OCI-LY1 (cell line): Measurements from ENCODE around the gene CCNB3.

Experiments
- H2AFZ ChIP-seq: fragments of 200-600 bp; sonication (generic), shearing (Covaris generic); 2 replicates; pipeline ENCODE4 v1.6.0; 2014; ENCODE audit warnings: antibody characterized with exemption, mild to moderate bottlenecking, low read length
- H3F3A ChIP-seq: fragments of 200-600 bp; sonication (generic), shearing (Covaris generic); 2 replicates; pipeline ENCODE4 v1.6.0; 2014; ENCODE audit warnings: mild to moderate bottlenecking, antibody characterized with exemption, low read length, moderate library complexity; ENCODE audit not compliant: insufficient read depth
- H3K27ac ChIP-seq: fragments of 200-600 bp; sonication (generic); 2 replicates; pipeline ENCODE4 v1.5.1; 2014; ENCODE audit warnings: low read length, mixed run types, mild to moderate bottlenecking, low read depth; ENCODE audit not compliant: poor library complexity, severe bottlenecking
- H3K27me3 ChIP-seq: fragments of 200-600 bp; sonication (generic); 2 replicates; pipeline ENCODE4 v1.6.0; 2014; ENCODE audit warnings: antibody characterized with exemption, mild to moderate bottlenecking, low read length, moderate library complexity; ENCODE audit not compliant: insufficient read depth
- H3K36me3 ChIP-seq: fragments of 200-600 bp; sonication (generic); 2 replicates; pipeline ENCODE4 v1.6.1; 2014; ENCODE audit warnings: mild to moderate bottlenecking, antibody characterized with exemption, low read length, moderate library complexity, mixed read lengths; ENCODE audit not compliant: insufficient read depth
- H3K4me1 ChIP-seq: fragments of 200-600 bp; sonication (generic); 2 replicates; pipeline ENCODE4 v1.5.1; 2014; ENCODE audit warnings: mild to moderate bottlenecking, low read length, moderate library complexity; ENCODE audit not compliant: insufficient read depth, severe bottlenecking
- H3K4me2 ChIP-seq: fragments of 200-600 bp; sonication (generic), shearing (Covaris generic); 2 replicates; pipeline ENCODE4 v1.6.1; 2014; ENCODE audit warnings: low read length
- H3K4me3 ChIP-seq: fragments of 200-600 bp; sonication (generic); 2 replicates; pipeline ENCODE4 v1.5.1; 2014; ENCODE audit warnings: low read length, low read depth, mild to moderate bottlenecking, mixed read lengths; ENCODE audit not compliant: poor library complexity, severe bottlenecking
- H3K79me2 ChIP-seq: fragments of 200-600 bp; shearing (Covaris generic); 2 replicates; pipeline ENCODE4 v1.6.1; 2016; ENCODE audit warnings: mixed run types, low read length, mixed read lengths; ENCODE audit not compliant: insufficient read depth
- H3K9ac ChIP-seq: fragments of 200-600 bp; sonication (generic), shearing (Covaris generic); 2 replicates; pipeline ENCODE4 v1.6.1; 2014; ENCODE audit warnings: mild to moderate bottlenecking, low read length, mixed read lengths
- H3K9me2 ChIP-seq: fragments of 200-600 bp; sonication (generic), shearing (Covaris generic); 2 replicates; pipeline ENCODE4 v1.6.1; 2014; ENCODE audit warnings: low read depth, mild to moderate bottlenecking, low read length, mixed read lengths
- H3K9me3 ChIP-seq: fragments of 200-600 bp; shearing (Covaris generic); 2 replicates; pipeline ENCODE4 v1.6.1; 2014; ENCODE audit warnings: low read length, mixed read lengths
- H4K20me1 ChIP-seq: fragments of 200-600 bp; sonication (generic), shearing (Covaris generic); 2 replicates; pipeline ENCODE4 v1.6.0; 2016; ENCODE audit warnings: mild to moderate bottlenecking, low read length; ENCODE audit not compliant: insufficient read depth
- EZH2 ChIP-seq: fragments of 200-600 bp; sonication (generic), shearing (Covaris generic); IDR thresholded peaks from 2 replicates; pipeline ENCODE4 v1.8.0; 2017; ENCODE audit warnings: borderline replicate concordance, mixed run types, mild to moderate bottlenecking, antibody characterized with exemption, low read length, moderate library complexity, mixed read lengths
- TF ChIP-seq, protein P1 (sequence below): fragments of 200-600 bp; sonication (generic), shearing (Covaris generic); IDR thresholded peaks from 2 replicates; pipeline ENCODE4 v1.5.1; 2017; ENCODE audit warnings: mild to moderate bottlenecking, antibody characterized with exemption, low read length, moderate library complexity, mixed read lengths

CCNB3 gene

DNA sequence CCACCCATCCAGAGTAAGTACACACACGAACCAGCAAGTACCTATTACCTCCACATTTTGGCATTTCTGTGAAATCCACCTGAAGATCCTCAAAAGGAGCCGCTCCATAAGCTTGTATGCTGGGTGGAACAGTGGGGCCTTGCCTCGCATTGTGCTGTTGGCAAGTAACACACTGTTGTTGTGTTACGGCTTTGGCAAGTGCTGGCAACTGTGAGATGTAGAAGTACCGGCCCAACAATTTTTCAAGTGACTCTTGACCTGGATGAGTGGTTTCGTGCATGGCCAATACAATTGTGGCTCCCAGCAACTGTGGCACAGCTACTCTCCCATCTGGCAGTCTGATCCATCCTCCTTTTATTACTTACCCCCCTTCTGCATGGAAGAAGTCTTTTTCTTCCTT, 128.7 kb downstream of the CCNB3 start:
- Histone ChIP-seq H3K27me3 (no peaks in the 10 kb centered on the region), H2AFZ (no peak overlapping the region), H3K9me2 (no peaks in the 10 kb centered on the region), H3K79me2 (no peaks in the 10 kb centered on the region), H3K36me3 (no peaks in the 10 kb centered on the region), H3K9me3 (no peaks in the 10 kb centered on the region), H3F3A (no peaks in the 10 kb centered on the region), H3K9ac (no peak overlapping the region), H3K4me2 (no peak overlapping the region), H3K4me3 (no peak overlapping the region), H3K27ac (no peak overlapping the region), H4K20me1 (no peaks in the 10 kb centered on the region), H3K4me1 (no peaks in the 10 kb centered on the region)
- TF ChIP-seq, protein P1, sequence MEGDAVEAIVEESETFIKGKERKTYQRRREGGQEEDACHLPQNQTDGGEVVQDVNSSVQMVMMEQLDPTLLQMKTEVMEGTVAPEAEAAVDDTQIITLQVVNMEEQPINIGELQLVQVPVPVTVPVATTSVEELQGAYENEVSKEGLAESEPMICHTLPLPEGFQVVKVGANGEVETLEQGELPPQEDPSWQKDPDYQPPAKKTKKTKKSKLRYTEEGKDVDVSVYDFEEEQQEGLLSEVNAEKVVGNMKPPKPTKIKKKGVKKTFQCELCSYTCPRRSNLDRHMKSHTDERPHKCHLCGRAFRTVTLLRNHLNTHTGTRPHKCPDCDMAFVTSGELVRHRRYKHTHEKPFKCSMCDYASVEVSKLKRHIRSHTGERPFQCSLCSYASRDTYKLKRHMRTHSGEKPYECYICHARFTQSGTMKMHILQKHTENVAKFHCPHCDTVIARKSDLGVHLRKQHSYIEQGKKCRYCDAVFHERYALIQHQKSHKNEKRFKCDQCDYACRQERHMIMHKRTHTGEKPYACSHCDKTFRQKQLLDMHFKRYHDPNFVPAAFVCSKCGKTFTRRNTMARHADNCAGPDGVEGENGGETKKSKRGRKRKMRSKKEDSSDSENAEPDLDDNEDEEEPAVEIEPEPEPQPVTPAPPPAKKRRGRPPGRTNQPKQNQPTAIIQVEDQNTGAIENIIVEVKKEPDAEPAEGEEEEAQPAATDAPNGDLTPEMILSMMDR, result no peak
- TF ChIP-seq EZH2, result no peak

GRCh38 chrX:50343917-50344316, 139.4 kb downstream of the CCNB3 start:
- H3K4me3 ChIP-seq, result no peak overlapping the region
- H3K9me2 ChIP-seq, result no peaks in the 10 kb centered on the region
- H3K9ac ChIP-seq, result no peak overlapping the region
- no peaks in the 10 kb centered on the region for H3K79me2 ChIP-seq
- H3K36me3 ChIP-seq, result no peaks in the 10 kb centered on the region
- TF ChIP-seq, protein P1, result no peak
- no peak for TF ChIP-seq EZH2
- no peak overlapping the region for H2AFZ ChIP-seq
- H4K20me1 ChIP-seq, result no peaks in the 10 kb centered on the region
- H3K27ac ChIP-seq, result no peak overlapping the region
- H3K27me3 ChIP-seq, result no peaks in the 10 kb centered on the region
- H3K9me3 ChIP-seq, result no peaks in the 10 kb centered on the region
- no peaks in the 10 kb centered on the region for H3F3A ChIP-seq
- no peaks in the 10 kb centered on the region for H3K4me1 ChIP-seq
- no peak overlapping the region for H3K4me2 ChIP-seq

GRCh38 chrX:50372966-50373365, 168.4 kb downstream of the CCNB3 start:
- H3K27ac ChIP-seq, result no peak overlapping the region
- no peak overlapping the region for H3K9ac ChIP-seq
- TF ChIP-seq, protein P1, result no peak
- TF ChIP-seq EZH2, result no peak
- H3K9me2 ChIP-seq, result no peaks in the 10 kb centered on the region
- H3K4me3 ChIP-seq, result no peak overlapping the region
- H3K36me3 ChIP-seq, result no peaks in the 10 kb centered on the region
- no peaks in the 10 kb centered on the region for H3K9me3 ChIP-seq
- H3F3A ChIP-seq, result no peaks in the 10 kb centered on the region
- no peak overlapping the region for H2AFZ ChIP-seq
- no peaks in the 10 kb centered on the region for H4K20me1 ChIP-seq
- H3K27me3 ChIP-seq, result no peaks in the 10 kb centered on the region
- H3K4me2 ChIP-seq, result no peak overlapping the region
- H3K79me2 ChIP-seq, result no peaks in the 10 kb centered on the region
- H3K4me1 ChIP-seq, result no peaks in the 10 kb centered on the region
